ENCODE data around the gene ZFP90. TPM values are rescaled to one million over a fixed set of nuclear protein-coding genes. Genes with fewer than 3 reads are reported as not detected.

ZFP90 gene
- total RNA-seq, 1 experiment from 2014 or later: 21.8 TPM

DNA sequence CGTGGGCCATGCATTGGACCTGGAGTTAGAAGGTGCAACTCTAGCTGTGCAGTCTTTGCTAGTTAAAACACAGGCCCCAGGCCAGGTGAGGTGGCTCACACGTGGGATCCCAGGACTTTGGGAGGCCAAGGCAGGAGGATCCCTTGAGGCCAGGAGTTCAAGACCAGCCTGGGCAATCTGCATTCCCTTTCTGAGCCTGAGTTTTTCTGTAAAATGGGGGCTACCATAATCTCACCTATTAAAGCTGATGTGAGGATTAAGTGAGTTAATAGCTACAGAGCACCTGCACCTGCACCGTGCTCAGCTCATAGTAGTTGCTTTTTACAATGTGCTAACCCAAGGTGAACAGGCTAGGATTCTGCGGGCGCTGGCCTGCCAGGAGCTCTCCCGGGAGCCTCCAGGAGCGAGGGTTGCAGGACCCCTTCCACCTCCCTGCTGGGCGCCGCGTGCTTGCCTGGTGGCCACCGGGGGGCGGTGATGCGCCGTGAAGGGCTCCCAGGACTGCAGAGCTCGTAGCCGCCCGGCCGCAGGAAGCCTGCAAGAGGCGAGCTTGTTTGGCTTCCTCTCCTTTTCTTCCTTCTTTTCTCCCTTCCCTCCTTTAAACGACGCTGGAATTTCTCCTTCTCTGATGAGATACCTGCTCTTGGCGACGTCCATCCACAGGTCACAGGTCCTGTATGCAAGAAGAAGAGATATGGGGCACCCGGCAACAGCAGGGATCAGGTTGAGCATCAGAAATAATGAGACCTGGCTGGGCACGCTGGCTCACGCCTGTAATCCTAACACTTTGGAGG lies 51.3 kb downstream of the ZFP90 start:
- H3K79me2 ChIP-seq (ENCODE audit: insufficient read depth, low read length): no peaks in the 10 kb centered on the region
- RAD21 ChIA-PET (ENCODE audit: low non-redundant PET in 1 of 2, low total read pairs in 2 of 2, uncharacterized antibody in 2 of 2, unreplicated experiment in 2 of 2): interaction anchor here (0.6 to 1.8 kb wide), 15 partner anchors 46 to 1699 kb away, joined by 3 to 7 read pairs (median 3); partner anchors contain the start of genes AARS1 (in 1 of the 2) and CDH3 (in 1 of the 2)
- H3K4me2 ChIP-seq (ENCODE audit: low read length): peak overlapping the region; percentile 64
- no peak overlapping the region for H3K9ac ChIP-seq (ENCODE audit: low read length)
- intact Hi-C loops (cut with micrococcal nuclease): loop anchor here (2.0 to 10.0 kb wide), 4 partner anchors 114 to 532 kb away; no protein-coding TSS in a partner anchor
- CTCF ChIA-PET: interaction anchor here (0.6 to 2.0 kb wide), 35 partner anchors 9 to 535 kb away, joined by 3 to 12 read pairs (median 4); partner anchors contain the start of genes CDH3 and TANGO6
- H3K36me3 ChIP-seq (ENCODE audit: control insufficient read depth in 1 of 2, insufficient read depth in 2 of 2, low read length in 2 of 2): no peaks in the 10 kb centered on the region
- peak; percentile 54 for DNase-seq (ENCODE audit: low read depth, low spot score)
- H3K27ac ChIP-seq (ENCODE audit: low read depth, low read length): no peak overlapping the region
- ATAC-seq: peak; percentile 100
- POLR2A ChIA-PET: interaction anchor here (0.6 to 1.8 kb wide), 4 partner anchors 54 to 1028 kb away, joined by 3 to 7 read pairs (median 4); partner anchors contain the start of genes CDH1, CDH3 and CTCF
- H3K9me3 ChIP-seq (ENCODE audit: control insufficient read depth in 1 of 2, insufficient read depth in 1 of 2, low read depth in 1 of 2, low read length in 2 of 2): no peaks in the 10 kb centered on the region
- no peaks in the 10 kb centered on the region for H3K27me3 ChIP-seq (ENCODE audit: insufficient read depth, low read length)
- H3K4me3 ChIP-seq (replicated peaks in 1 of 2; ENCODE audit: low read depth in 1 of 2, low read length in 2 of 2): peak overlapping the region; percentile 13 to 27; a peak in 2 of 4 replicates
- no peaks in the 10 kb centered on the region for H3K9me2 ChIP-seq (ENCODE audit: insufficient read depth)
- H2AFZ ChIP-seq (ENCODE audit: low read depth, low read length, poor library complexity, severe bottlenecking): peak overlapping the region; percentile 85
- H3K4me1 ChIP-seq (ENCODE audit: control insufficient read depth in 1 of 2, insufficient read depth in 2 of 2, low read length in 2 of 2): peaks cover 0 to 9% of the 10 kb centered on the region in 2 experiments; a peak in 3 of 4 replicates
- H4K20me1 ChIP-seq (ENCODE audit: insufficient read depth): no peaks in the 10 kb centered on the region
- no TSS peak for BruUV-seq (replicated peaks)
- TF ChIP-seq MAX (IDR thresholded peaks at IDR 0.05) (peak; percentile 70), EGR1 (IDR thresholded peaks at IDR 0.05; ENCODE audit: low read depth) (no peak), SRF (IDR thresholded peaks at IDR 0.05; ENCODE audit: low read depth) (no peak), SP1 (IDR thresholded peaks at IDR 0.05; ENCODE audit: low read depth) (no peak), ELF1 (IDR thresholded peaks at IDR 0.05; ENCODE audit: borderline replicate concordance, low read depth) (no peak), RAD21 (IDR thresholded peaks at IDR 0.05; ENCODE audit: low read depth) (peak; percentile 99), ZBTB33 (IDR thresholded peaks at IDR 0.05; ENCODE audit: extremely low read depth, insufficient replicate concordance, low read length) (no peak), YY1 (IDR thresholded peaks at IDR 0.05; ENCODE audit: extremely low read depth, insufficient replicate concordance, low read depth, low read length) (peak; percentile 4), TCF7L2 (IDR thresholded peaks at IDR 0.05; ENCODE audit: borderline replicate concordance, extremely low read depth, insufficient read depth, insufficient read length) (no peak), REST (IDR thresholded peaks at IDR 0.05; ENCODE audit: low read depth) (no peak), POLR2AphosphoS5 (IDR thresholded peaks at IDR 0.05; ENCODE audit: low read depth, low read length) (no peak), CEBPB (IDR thresholded peaks at IDR 0.05; ENCODE audit: low read depth) (no peak), EZH2phosphoT487 (IDR thresholded peaks at IDR 0.05; ENCODE audit: borderline replicate concordance) (no peak), ZNF274 (IDR thresholded peaks at IDR 0.05; ENCODE audit: low read depth, low read length) (no peak), FOSL1 (IDR thresholded peaks at IDR 0.05; ENCODE audit: low read depth) (no peak), ATF3 (IDR thresholded peaks at IDR 0.05) (no peak), POLR2A (IDR thresholded peaks at IDR 0.05; ENCODE audit: borderline replicate concordance, extremely low read depth, insufficient read depth, insufficient read length) (no peak), SIN3A (IDR thresholded peaks at IDR 0.05; ENCODE audit: low read depth) (no peak)
